GM12865 (cell line): Measurements from ENCODE around the gene BLM.

Source experiments
- DNase-seq: peaks from one replicate; pipeline ENCODE4 v3.0.0; 2010; ENCODE audit warnings: low read depth
- H3K4me3 ChIP-seq: 2 replicates; pipeline ENCODE4 v1.5.1; 2011; ENCODE audit warnings: mild to moderate bottlenecking, low read depth, low read length, control low read depth
- CTCF ChIP-seq: IDR thresholded peaks from 2 replicates; pipeline ENCODE4 v1.5.1; 2011; ENCODE audit warnings: low read length, control low read depth, low read depth, inconsistent platforms; ENCODE audit not compliant: insufficient read depth; ENCODE audit errors: missing control alignments

BLM gene

DNA sequence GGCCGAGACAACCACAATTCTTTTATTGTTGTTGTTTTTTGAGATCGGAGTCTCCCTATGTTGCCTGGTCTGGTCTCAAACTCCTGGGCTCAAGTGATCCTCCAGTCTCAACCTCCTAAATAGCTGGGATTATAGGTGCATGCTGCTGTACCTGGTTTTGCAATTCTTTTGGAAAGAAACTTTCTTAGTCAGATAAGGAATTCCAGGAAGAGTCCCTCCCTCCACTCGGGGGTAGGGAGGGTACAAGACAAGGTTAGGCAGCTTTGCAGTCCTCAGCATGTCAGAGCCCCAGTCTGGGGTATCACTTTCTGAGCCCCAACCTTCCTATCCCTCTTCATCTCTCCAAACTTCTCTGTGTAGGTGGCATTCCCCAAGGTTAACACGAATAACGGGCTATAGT is 117.5 kb downstream of the BLM start:
- H3K4me3 ChIP-seq: no peak overlapping the region
- no peak for TF ChIP-seq CTCF
- DNase-seq: no peak

GRCh38 chr15:90836296-90836871 is 119.2 kb downstream of the BLM start:
- no peak for DNase-seq
- H3K4me3 ChIP-seq: no peak overlapping the region
- TF ChIP-seq CTCF: no peak

GRCh38 chr15:90837094-90837493 is 119.9 kb downstream of the BLM start:
- no peak for TF ChIP-seq CTCF
- H3K4me3 ChIP-seq: no peak overlapping the region
- DNase-seq: no peak

DNA sequence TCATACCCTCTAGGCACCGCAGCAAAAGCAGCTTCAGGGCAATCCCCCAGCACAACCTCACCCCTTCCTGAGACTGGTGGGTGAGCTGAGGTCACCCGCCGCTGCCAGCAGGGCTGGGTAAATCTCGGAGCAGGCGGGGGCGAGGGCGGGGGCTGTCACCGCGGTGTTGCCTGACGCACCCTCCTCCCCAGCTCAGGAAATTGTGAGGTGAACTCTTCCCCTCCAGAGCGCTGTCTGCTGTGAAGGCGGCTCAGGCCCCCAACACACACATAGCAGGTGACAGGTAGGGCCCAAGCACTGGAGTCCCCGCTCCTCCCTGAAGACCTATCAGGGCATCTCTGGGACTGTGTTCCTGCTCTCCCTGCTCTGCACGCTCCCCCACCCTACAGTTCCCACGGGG is 121.0 kb downstream of the BLM start:
- DNase-seq: peak; percentile 46
- TF ChIP-seq CTCF: no peak
- no peak overlapping the region for H3K4me3 ChIP-seq

DNA sequence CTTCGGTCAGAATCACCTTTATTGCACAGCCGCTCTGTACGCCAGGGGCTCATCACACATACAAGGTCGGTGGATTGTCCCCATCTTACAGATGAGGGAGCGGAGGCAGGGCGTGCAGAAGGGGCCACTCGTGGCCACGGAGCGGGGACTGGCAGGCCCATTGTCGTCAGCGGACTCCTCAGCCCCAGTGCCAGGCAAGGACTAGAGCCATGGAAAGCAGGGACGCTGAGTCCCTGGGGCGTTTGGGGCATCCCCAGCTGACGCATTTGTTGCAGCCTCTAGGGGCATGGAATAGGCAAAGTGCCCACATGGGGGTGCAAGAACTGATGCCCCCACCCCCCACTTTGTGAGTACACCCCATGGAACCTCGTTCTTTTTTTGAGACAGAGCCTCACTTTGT is 121.4 kb downstream of the BLM start:
- H3K4me3 ChIP-seq: no peak overlapping the region
- no peak for TF ChIP-seq CTCF
- DNase-seq: no peak

DNA sequence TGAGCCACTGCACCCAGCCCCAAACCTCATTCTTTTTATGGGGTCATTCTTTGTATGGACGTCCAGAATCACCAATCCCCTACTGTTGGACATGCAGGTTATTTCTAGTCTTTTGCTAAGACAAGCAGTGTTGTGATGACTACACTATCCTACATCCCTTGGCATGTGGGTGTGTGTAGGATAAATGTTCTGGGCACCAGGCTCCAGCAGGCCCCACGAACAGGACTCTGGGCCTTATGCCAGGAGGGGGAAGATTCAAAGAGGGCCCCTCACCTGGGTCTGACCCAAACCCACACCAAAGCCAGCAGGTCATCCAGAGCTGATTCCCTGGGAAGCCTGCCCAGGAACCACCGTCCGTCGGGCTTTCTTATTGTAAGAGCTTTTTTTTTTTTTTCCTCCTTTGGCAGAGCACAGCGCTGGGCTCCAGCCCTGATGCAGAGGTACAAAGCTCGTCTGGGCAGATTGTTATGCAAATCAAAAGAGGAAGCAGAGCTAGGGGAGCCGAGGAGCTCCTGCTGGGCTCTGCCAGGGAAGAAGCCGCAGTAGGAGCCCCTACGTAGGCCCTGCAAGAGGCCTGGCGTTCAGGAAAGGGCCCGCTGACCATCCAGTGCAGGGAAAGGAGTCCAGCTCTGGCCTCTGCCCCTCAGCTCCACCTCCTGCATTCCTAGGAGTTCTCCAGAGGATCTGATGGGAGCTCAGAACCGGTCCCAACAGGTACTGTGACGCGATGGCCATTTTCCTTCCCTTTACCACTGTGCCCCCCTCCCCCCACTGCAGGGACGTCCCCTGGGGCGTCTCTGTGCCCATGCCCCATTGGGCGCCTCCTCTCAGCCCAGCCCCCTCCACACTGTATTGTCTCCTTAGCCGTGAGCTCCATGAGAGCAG is 122.3 kb downstream of the BLM start:
- H3K4me3 ChIP-seq: peak overlapping the region; percentile 31
- no peak for TF ChIP-seq CTCF
- peak; percentile 60 for DNase-seq
